Gastroesophageal sphincter (tissue), 3 donors: Measurements from ENCODE around the gene MTUS2.

ENCODE experiments used
- EP300 ChIP-seq: sonication (generic); formaldehyde crosslinking; IDR thresholded peaks from one replicate; pipeline ENCODE4 v1.6.1; 2017; ENCODE audit warnings: antibody characterized with exemption, mild to moderate bottlenecking
- POLR2A ChIP-seq, 2 donors: fragments of 450-650 bp; IDR thresholded peaks; one replicate each; pipeline ENCODE4 v1.6.1; 2017; ENCODE audit warnings: antibody characterized with exemption in 2 of 2, mild to moderate bottlenecking in 2 of 2, moderate library complexity in 1 of 2
- POLR2AphosphoS5 ChIP-seq: sonication (generic); formaldehyde crosslinking; IDR thresholded peaks from one replicate; pipeline ENCODE4 v1.6.1; 2017; ENCODE audit warnings: antibody characterized with exemption
- TF ChIP-seq, protein P1 (sequence below), 4 experiments: fragments of 200-600 bp in 2 of 4; fragments of 450-650 bp in 2 of 4; sonication (generic) in 1 of 4; IDR thresholded peaks; one replicate each; pipeline ENCODE4 v1.5.1; 2017 to 2019; ENCODE audit warnings: antibody characterized with exemption in 4 of 4, mild to moderate bottlenecking in 2 of 4, moderate library complexity in 2 of 4

DNA sequence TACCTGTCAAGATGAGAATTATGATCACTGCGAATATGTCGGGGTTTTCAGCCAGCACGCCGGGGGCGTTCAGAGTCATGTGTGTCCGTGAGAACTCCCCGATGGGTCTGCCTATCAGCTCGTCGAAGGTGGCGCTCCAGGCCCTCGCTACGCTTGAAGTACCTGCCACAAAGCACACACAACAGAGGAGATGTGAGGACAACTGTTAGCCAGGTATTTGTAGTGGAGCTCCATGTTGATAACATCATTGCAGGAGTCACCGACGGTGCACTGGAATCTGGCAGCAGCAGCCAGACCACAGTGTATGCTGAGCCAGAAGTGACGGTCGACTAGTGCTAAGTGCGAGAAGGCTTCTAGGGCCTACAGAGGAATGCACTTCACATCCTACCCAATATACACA, 712.7 kb downstream of the MTUS2 start:
- TF ChIP-seq POLR2A (IDR thresholded peaks at IDR 0.05) (no peak), EP300 (no peak), POLR2AphosphoS5 (no peak)
- TF ChIP-seq, protein P1, sequence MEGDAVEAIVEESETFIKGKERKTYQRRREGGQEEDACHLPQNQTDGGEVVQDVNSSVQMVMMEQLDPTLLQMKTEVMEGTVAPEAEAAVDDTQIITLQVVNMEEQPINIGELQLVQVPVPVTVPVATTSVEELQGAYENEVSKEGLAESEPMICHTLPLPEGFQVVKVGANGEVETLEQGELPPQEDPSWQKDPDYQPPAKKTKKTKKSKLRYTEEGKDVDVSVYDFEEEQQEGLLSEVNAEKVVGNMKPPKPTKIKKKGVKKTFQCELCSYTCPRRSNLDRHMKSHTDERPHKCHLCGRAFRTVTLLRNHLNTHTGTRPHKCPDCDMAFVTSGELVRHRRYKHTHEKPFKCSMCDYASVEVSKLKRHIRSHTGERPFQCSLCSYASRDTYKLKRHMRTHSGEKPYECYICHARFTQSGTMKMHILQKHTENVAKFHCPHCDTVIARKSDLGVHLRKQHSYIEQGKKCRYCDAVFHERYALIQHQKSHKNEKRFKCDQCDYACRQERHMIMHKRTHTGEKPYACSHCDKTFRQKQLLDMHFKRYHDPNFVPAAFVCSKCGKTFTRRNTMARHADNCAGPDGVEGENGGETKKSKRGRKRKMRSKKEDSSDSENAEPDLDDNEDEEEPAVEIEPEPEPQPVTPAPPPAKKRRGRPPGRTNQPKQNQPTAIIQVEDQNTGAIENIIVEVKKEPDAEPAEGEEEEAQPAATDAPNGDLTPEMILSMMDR (IDR thresholded peaks at IDR 0.05) = no peak
